Uterus (tissue), 4 donors: Measurements from ENCODE around the gene LDAH. TPM values are rescaled to one million over a fixed set of nuclear protein-coding genes. Genes with fewer than 3 reads are reported as not detected.

ENCODE experiments used
- DNase-seq, 2 donors: peaks; one replicate each; pipeline ENCODE4 v3.0.0-alpha.2; 2019 to 2020
- H3K27ac ChIP-seq, 2 donors: fragments of 200-600 bp; sonication (generic); 1 replicate in 1 of 2; 2 replicates in 1 of 2; pipeline ENCODE4 v1.5.1; 2016 to 2018
- H3K27me3 ChIP-seq, 2 donors: fragments of 200-600 bp; sonication (generic); one replicate each; pipeline ENCODE4 v1.5.1; 2018 to 2019; ENCODE audit warnings: control low read depth in 1 of 2
- H3K36me3 ChIP-seq, 2 donors: fragments of 200-600 bp; sonication (generic); one replicate each; pipeline ENCODE4 v1.5.1; 2019; ENCODE audit warnings: control low read depth in 1 of 2
- H3K4me1 ChIP-seq, 2 donors: fragments of 200-600 bp; sonication (generic); one replicate each; pipeline ENCODE4 v1.5.1; 2018 to 2019; ENCODE audit warnings: control low read depth in 1 of 2
- H3K4me3 ChIP-seq, 2 donors: fragments of 200-600 bp; sonication (generic); 1 replicate in 1 of 2; 2 replicates in 1 of 2; pipeline ENCODE4 v1.5.1; 2018 to 2019; ENCODE audit warnings: mild to moderate bottlenecking in 1 of 2
- H3K9me3 ChIP-seq, 2 donors: fragments of 200-600 bp; sonication (generic); one replicate each; pipeline ENCODE4 v1.5.1; 2019; ENCODE audit warnings: control low read depth in 1 of 2
- POLR2A ChIP-seq, 2 donors: fragments of 450-650 bp; IDR thresholded peaks; one replicate each; pipeline ENCODE4 v1.6.1; 2016; ENCODE audit warnings: antibody characterized with exemption in 2 of 2, mild to moderate bottlenecking in 1 of 2, moderate library complexity in 1 of 2
- intact Hi-C: fragments of 100-400 bp; cut with DNase I; formaldehyde crosslinking; loops from one replicate; pipeline ENCODE4 v1.15.1; 2023; ENCODE audit warnings: low total_unique reads
- total RNA-seq, 4 donors: library from RNA; depleted of rRNA in 3 of 4; stranded (reverse); fragments of >200 nt in 3 of 4; gene quantifications; one replicate each; pipeline versions ENCODE4 v1.1.0 to v1.2.4, GENCODE V29; 2014 to 2023
- TF ChIP-seq, protein P1 (sequence below), 4 experiments: fragments of 200-600 bp in 2 of 4; fragments of 450-650 bp in 2 of 4; sonication (generic) in 2 of 4; IDR thresholded peaks; one replicate each; pipeline ENCODE4 v1.5.1; 2016 to 2019; ENCODE audit warnings: antibody characterized with exemption in 4 of 4, mild to moderate bottlenecking in 2 of 4, moderate library complexity in 1 of 4
- donor health status: DM: yes; HTN: yes; CAD: no.

The LDAH gene
- total RNA-seq, 4 donors from 2014 or later, result 9.7 to 62.4 (median 19.9) TPM

GRCh38 chr2:20664431-20665242 lies 158.3 kb downstream of the LDAH start:
- H3K4me3 ChIP-seq, result no peak overlapping the region
- H3K4me1 ChIP-seq, result peaks cover 0 to 11% of the 10 kb centered on the region in 2 donors
- H3K27me3 ChIP-seq, result peaks cover 6 to 7% of the 10 kb centered on the region in 2 donors
- no peaks in the 10 kb centered on the region for H3K9me3 ChIP-seq
- no peak overlapping the region for H3K27ac ChIP-seq
- no peak for DNase-seq
- no peaks in the 10 kb centered on the region for H3K36me3 ChIP-seq
- intact Hi-C loops, result loop anchor here (5.0 kb wide), 1 partner anchor 298 kb away; no protein-coding TSS in a partner anchor
- TF ChIP-seq POLR2A (IDR thresholded peaks at IDR 0.05), result no peak
- TF ChIP-seq, protein P1, sequence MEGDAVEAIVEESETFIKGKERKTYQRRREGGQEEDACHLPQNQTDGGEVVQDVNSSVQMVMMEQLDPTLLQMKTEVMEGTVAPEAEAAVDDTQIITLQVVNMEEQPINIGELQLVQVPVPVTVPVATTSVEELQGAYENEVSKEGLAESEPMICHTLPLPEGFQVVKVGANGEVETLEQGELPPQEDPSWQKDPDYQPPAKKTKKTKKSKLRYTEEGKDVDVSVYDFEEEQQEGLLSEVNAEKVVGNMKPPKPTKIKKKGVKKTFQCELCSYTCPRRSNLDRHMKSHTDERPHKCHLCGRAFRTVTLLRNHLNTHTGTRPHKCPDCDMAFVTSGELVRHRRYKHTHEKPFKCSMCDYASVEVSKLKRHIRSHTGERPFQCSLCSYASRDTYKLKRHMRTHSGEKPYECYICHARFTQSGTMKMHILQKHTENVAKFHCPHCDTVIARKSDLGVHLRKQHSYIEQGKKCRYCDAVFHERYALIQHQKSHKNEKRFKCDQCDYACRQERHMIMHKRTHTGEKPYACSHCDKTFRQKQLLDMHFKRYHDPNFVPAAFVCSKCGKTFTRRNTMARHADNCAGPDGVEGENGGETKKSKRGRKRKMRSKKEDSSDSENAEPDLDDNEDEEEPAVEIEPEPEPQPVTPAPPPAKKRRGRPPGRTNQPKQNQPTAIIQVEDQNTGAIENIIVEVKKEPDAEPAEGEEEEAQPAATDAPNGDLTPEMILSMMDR (IDR thresholded peaks at IDR 0.05), result no peak

- no peak for TF ChIP-seq POLR2A (IDR thresholded peaks at IDR 0.05)
- TF ChIP-seq, protein P1 (IDR thresholded peaks at IDR 0.05), result no peak
- Histone ChIP-seq H3K4me3 (no peak overlapping the region), H3K27me3 (peaks cover 6 to 7% of the 10 kb centered on the region in 2 donors), H3K36me3 (no peaks in the 10 kb centered on the region), H3K9me3 (no peaks in the 10 kb centered on the region), H3K27ac (no peak overlapping the region), H3K4me1 (peaks cover 0 to 11% of the 10 kb centered on the region in 2 donors)
- intact Hi-C loops, result no loop called here
- no peak for DNase-seq
Measured at GRCh38 chr2:20664071-20664390, 158.9 kb downstream of the LDAH start.

DNA sequence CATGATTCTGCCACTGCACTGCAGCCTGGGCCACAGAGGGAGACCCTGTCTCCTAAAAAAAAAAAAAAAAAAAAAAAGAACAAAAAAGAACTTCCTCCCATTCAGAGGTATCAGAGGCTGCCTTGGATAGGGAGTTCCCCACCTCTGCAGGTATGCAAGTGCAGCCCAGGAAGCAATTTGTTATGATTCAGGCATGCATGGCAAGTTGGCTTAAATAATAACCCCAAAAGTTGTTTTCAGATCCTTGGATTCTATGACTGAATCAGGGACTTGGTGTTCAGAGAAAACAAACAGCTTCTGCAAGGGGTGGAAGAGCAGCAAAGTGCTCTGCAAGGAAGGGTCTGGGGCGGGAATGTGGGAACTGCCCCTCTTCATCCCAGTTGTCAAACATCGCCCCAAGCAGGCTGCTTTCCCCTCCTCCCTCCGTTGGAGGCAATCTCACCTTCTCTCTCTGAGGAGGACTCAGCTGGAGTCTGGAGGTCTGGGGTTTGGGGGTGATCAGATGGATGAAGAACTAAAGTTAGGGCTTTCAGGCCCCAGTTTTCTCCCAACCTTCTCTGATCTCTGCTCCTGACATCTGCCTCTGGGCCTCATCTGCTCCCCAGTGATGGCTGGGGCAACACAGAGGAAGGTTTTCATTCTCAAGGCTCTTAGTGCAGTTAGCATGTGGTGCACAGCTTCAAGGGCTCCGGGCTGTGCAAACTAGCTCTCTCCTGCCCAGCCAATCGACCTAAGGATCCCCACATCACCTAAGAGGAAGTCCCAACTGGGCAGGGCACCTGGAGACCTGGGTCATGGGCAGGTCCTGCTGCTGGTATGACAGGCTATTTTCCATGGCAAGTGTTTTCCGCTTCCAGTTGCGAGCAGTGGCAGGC lies 159.5 kb downstream of the LDAH start:
- no peak for TF ChIP-seq POLR2A (IDR thresholded peaks at IDR 0.05)
- TF ChIP-seq, protein P1 (IDR thresholded peaks at IDR 0.05), result no peak
- Histone ChIP-seq H3K27me3 (peaks cover 6 to 7% of the 10 kb centered on the region in 2 donors), H3K4me1 (peaks cover 0 to 11% of the 10 kb centered on the region in 2 donors), H3K4me3 (no peak overlapping the region), H3K36me3 (no peaks in the 10 kb centered on the region), H3K27ac (no peak overlapping the region), H3K9me3 (no peaks in the 10 kb centered on the region)
- intact Hi-C loops, result no loop called here
- DNase-seq, result peak in 1 of 2 donors; percentile 9

DNA sequence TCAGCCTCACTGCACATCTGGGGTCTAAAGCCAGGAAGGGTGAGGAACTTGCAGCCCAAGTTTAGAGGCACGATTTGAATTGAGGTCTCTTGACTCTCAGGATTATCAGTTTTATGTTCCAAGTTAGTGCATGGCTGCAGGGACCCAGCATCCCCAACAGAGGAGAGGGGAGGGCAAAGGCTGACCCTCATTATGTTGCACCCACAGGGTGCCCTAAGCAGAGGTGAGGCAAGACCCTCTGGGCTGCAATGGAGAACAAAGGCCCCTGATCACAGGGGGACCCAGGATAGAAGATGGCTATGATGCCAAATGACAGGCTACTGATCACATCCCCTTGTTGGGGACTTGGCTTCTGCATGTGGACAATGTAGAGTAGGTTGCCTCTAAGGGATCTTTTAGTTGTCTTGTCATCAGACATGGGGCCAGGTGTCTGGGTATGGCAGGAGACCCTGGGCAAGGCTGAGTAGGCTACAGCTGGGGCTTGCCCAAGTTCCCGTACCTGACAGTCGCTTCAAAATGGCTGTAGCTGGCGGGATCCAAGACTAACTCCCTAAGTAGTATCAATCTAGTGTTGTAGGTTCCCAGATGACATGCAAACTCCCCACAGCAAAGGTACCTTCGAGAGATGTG lies 160.5 kb downstream of the LDAH start:
- TF ChIP-seq, protein P1 (IDR thresholded peaks at IDR 0.05), result no peak
- no peak for TF ChIP-seq POLR2A (IDR thresholded peaks at IDR 0.05)
- Histone ChIP-seq H3K27ac (no peak overlapping the region), H3K4me3 (no peak overlapping the region), H3K9me3 (no peaks in the 10 kb centered on the region), H3K36me3 (no peaks in the 10 kb centered on the region), H3K4me1 (peaks cover 0 to 5% of the 10 kb centered on the region in 2 donors), H3K27me3 (peaks cover 6 to 7% of the 10 kb centered on the region in 2 donors)
- DNase-seq, result no peak
- intact Hi-C loops, result no loop called here
